ENCODE results near the gene OLFML1. TPM values are rescaled to one million over a fixed set of nuclear protein-coding genes. Genes with fewer than 3 reads are reported as not detected.

The OLFML1 gene
- total RNA-seq, 1 experiment from 2014 or later = not detected

DNA sequence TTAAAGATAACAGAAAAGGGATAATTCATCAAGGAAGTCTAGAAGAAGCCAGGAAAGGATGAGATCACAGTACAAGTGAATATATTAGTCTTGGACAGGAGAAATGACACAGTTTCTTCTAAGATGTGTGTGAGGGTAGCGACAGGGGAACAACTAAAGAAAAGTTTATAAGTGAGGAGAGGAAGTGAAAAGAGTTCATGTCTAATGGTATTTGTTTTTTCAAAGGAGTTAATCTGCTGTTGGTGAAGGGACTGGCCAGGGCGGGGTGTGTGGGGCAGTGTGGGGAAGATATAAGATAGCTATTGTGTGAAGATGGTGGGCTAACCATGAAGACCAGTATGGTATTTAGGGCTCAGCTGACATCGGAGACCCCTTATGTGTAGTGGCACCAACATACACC lies 20.9 kb downstream of the OLFML1 start:
- no peaks in the 10 kb centered on the region for H3K9me2 ChIP-seq (replicated peaks; ENCODE audit: insufficient read depth, low read length)

DNA sequence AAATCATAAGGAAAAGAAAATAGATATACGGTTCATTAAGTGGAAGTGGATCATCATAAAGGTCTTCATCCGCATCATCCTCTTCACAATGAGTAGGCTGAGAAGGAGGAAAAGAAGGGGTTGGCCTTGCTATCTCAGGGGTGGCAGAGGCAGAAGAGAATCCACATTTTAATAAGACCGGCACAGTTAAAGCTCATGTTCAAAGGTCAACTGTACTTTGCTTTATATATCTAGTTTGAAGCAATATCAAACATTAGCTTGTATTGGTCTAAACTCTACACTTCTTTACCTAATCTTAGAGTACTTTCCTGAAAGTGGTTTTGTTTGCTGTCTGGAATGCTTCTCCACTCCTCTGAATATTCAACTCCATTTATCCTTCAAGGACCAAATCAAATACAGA lies 22.8 kb downstream of the OLFML1 start:
- Histone ChIP-seq H3K9me3 (ENCODE audit: low read length) (no peaks in the 10 kb centered on the region), H3K9me2 (replicated peaks; ENCODE audit: insufficient read depth, low read length) (no peaks in the 10 kb centered on the region), H4K20me1 (ENCODE audit: insufficient read depth, low read depth, low read length) (no peaks in the 10 kb centered on the region), H3K4me1 (ENCODE audit: low read length) (peaks cover 18% of the 10 kb centered on the region), H3K79me2 (ENCODE audit: low read length) (no peaks in the 10 kb centered on the region), H3K27me3 (ENCODE audit: low read length) (no peaks in the 10 kb centered on the region), H3K27ac (ENCODE audit: low read length) (no peak overlapping the region), H3K36me3 (ENCODE audit: insufficient read depth, low read length) (no peaks in the 10 kb centered on the region), H3K4me2 (ENCODE audit: low read depth, low read length, poor library complexity, severe bottlenecking) (no peak overlapping the region), H3K9ac (ENCODE audit: low read length) (no peak overlapping the region), H3K4me3 (ENCODE audit: low read length) (no peak overlapping the region), H2AFZ (ENCODE audit: low read length) (no peak overlapping the region)
- no peak for DNase-seq

More for the DNA sequence above, 20.9 kb downstream of the OLFML1 start:
- Histone ChIP-seq H3K36me3 (ENCODE audit: insufficient read depth, low read length) (no peaks in the 10 kb centered on the region), H3K27me3 (ENCODE audit: low read length) (no peaks in the 10 kb centered on the region), H3K4me3 (ENCODE audit: low read length) (no peak overlapping the region), H3K4me2 (ENCODE audit: low read depth, low read length, poor library complexity, severe bottlenecking) (no peak overlapping the region), H3K27ac (ENCODE audit: low read length) (no peak overlapping the region), H3K4me1 (ENCODE audit: low read length) (no peaks in the 10 kb centered on the region; the same call in 1 of the 2 replicates), H2AFZ (ENCODE audit: low read length) (no peak overlapping the region), H4K20me1 (ENCODE audit: insufficient read depth, low read depth, low read length) (no peaks in the 10 kb centered on the region), H3K79me2 (ENCODE audit: low read length) (no peaks in the 10 kb centered on the region), H3K9ac (ENCODE audit: low read length) (no peak overlapping the region), H3K9me3 (ENCODE audit: low read length) (no peaks in the 10 kb centered on the region)
- no peak for DNase-seq

DNA sequence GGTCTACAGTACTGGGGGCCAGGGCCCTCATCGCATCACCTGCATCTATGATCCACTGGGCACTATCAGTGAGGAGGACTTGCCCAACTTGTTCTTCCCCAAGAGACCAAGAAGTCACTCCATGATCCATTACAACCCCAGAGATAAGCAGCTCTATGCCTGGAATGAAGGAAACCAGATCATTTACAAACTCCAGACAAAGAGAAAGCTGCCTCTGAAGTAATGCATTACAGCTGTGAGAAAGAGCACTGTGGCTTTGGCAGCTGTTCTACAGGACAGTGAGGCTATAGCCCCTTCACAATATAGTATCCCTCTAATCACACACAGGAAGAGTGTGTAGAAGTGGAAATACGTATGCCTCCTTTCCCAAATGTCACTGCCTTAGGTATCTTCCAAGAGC lies 24.7 kb downstream of the OLFML1 start:
- H3K9me3 ChIP-seq (ENCODE audit: low read length) = no peaks in the 10 kb centered on the region
- H3K79me2 ChIP-seq (ENCODE audit: low read length) = no peaks in the 10 kb centered on the region
- no peaks in the 10 kb centered on the region for H3K36me3 ChIP-seq (ENCODE audit: insufficient read depth, low read length)
- no peaks in the 10 kb centered on the region for H4K20me1 ChIP-seq (ENCODE audit: insufficient read depth, low read depth, low read length)
- H3K9ac ChIP-seq (ENCODE audit: low read length) = no peak overlapping the region
- no peak for DNase-seq
- H3K4me2 ChIP-seq (ENCODE audit: low read depth, low read length, poor library complexity, severe bottlenecking) = no peak overlapping the region
- H2AFZ ChIP-seq (ENCODE audit: low read length) = no peak overlapping the region
- peaks cover 30% of the 10 kb centered on the region for H3K4me1 ChIP-seq (ENCODE audit: low read length)
- no peak overlapping the region for H3K4me3 ChIP-seq (ENCODE audit: low read length)
- no peaks in the 10 kb centered on the region for H3K9me2 ChIP-seq (replicated peaks; ENCODE audit: insufficient read depth, low read length)
- H3K27me3 ChIP-seq (ENCODE audit: low read length) = no peaks in the 10 kb centered on the region
- no peak overlapping the region for H3K27ac ChIP-seq (ENCODE audit: low read length)

DNA sequence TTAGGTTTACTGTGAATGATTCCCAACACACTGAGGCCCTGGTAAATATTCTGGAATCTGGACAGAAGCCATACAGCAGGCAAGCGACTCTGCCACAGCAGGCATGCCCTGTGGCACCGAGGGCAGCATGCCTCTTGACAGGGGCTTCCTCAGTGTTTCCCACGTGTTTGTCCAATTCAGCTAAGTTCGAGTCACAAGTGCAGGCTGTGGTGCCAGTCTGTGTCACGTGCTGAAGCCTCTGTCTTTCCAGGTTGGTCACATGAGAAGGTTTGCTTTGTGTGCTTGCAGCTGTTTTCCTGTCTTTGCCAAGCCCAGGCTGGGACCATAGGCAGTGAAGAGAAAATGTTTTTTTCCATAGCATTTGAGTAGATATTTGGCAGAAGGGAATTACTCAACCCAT lies 26.1 kb downstream of the OLFML1 start:
- Histone ChIP-seq H3K27ac (ENCODE audit: low read length) (no peak overlapping the region), H3K4me3 (ENCODE audit: low read length) (no peak overlapping the region), H2AFZ (ENCODE audit: low read length) (no peak overlapping the region), H3K36me3 (ENCODE audit: insufficient read depth, low read length) (no peaks in the 10 kb centered on the region), H3K9me3 (ENCODE audit: low read length) (no peaks in the 10 kb centered on the region), H3K27me3 (ENCODE audit: low read length) (no peaks in the 10 kb centered on the region), H3K4me2 (ENCODE audit: low read depth, low read length, poor library complexity, severe bottlenecking) (no peak overlapping the region), H3K9me2 (replicated peaks; ENCODE audit: insufficient read depth, low read length) (no peaks in the 10 kb centered on the region), H3K4me1 (ENCODE audit: low read length) (peaks cover 33% of the 10 kb centered on the region), H4K20me1 (ENCODE audit: insufficient read depth, low read depth, low read length) (no peaks in the 10 kb centered on the region), H3K79me2 (ENCODE audit: low read length) (no peaks in the 10 kb centered on the region), H3K9ac (ENCODE audit: low read length) (no peak overlapping the region)
- DNase-seq = no peak

DNA sequence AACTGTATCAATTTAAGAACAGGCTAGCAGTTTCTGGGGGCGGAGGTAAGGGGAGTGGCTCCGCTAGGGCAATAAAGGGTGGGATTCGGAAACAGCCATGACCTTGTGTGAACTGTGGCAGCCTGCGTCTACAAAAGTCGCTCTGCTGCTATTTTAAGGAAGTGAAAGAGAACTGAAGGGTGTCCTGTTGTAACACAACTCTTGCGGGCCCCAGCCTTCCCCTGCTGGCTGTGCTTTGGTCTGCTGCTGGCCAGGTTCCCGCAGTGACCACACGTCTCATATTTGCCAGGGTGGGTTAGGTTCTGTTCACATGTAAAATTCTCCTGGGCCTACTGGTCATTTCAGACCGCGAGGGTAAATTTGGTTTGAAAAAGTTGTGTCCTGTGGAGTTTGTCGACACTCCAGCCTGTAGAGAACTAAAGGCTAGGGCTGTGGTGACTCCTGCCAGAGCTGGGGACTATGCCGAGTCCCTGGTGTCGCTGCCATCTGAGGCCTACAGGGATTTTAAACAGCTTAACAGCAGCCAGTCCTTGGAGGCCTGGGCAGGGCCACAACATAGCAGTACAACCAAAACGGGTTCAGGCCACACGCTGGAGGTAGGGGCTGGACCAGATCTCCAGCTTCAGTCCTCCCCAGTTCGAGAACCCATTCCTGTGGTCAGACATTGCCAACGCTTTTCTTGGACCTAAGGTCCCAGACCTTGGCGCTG lies 27.4 kb downstream of the OLFML1 start:
- H3K4me3 ChIP-seq (ENCODE audit: low read length) = peak overlapping the region; percentile 80
- H3K9ac ChIP-seq (ENCODE audit: low read length) = peak overlapping the region; percentile 87
- H2AFZ ChIP-seq (ENCODE audit: low read length) = peak overlapping the region; percentile 94; the same call in 1 of the 2 replicates
- H4K20me1 ChIP-seq (ENCODE audit: insufficient read depth, low read depth, low read length) = no peaks in the 10 kb centered on the region
- H3K79me2 ChIP-seq (ENCODE audit: low read length) = no peaks in the 10 kb centered on the region
- no peaks in the 10 kb centered on the region for H3K9me3 ChIP-seq (ENCODE audit: low read length)
- H3K36me3 ChIP-seq (ENCODE audit: insufficient read depth, low read length) = no peaks in the 10 kb centered on the region
- peak overlapping the region; percentile 99 for H3K4me2 ChIP-seq (ENCODE audit: low read depth, low read length, poor library complexity, severe bottlenecking)
- peak overlapping the region; percentile 82 for H3K27ac ChIP-seq (ENCODE audit: low read length)
- no peaks in the 10 kb centered on the region for H3K27me3 ChIP-seq (ENCODE audit: low read length)
- H3K4me1 ChIP-seq (ENCODE audit: low read length) = peaks cover 33% of the 10 kb centered on the region
- no peaks in the 10 kb centered on the region for H3K9me2 ChIP-seq (replicated peaks; ENCODE audit: insufficient read depth, low read length)
- DNase-seq = peak; percentile 91

DNA sequence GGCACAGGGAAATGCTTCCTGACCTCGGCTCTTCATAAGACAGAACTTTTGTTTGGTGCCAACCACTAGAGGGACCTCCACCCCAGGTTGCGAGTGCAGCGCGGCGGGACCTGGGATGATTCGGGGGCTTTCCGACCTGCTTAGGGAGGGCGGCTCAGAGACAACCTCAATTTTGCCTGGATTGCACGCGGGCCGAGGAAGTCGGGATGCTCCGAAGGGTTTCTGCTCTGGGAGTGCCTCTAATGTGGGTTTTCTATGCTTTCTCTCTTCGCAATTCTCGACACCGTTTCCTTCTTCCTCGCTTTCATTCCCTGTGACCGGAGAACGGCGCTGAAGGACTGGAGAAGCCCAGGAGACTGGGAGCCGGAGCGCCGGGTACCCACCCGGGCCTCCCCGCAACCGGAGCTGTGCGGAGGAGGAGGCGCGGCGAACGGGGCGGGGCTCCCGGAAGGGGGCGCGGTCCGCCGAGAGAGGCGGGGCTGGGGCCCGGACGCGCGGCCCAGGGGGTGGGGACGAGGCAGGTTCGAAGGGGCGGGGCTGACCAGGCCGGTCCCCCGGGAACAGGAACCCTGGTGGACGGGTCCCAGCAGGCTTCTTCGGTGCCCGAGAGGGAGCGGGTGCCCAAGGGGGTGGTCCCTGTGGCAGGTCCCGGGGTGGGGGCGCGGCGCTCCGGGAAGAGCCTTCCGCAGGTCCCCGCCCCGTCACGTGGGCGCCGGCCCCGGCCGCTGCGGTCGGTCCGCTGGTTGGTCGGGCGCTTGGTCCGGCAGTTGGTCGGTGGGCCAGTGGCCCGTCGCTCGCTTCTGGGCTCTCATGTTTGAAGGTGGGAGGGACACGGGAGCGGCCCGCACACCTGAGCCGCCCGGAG lies 28.2 kb downstream of the OLFML1 start, which contains the start of gene PPFIBP2:
Gene PPFIBP2 (plus strand): TSS at position 766 of the 865 bp plus-strand sequence. CDS start 35,477 bp downstream, outside the sequence.
- Histone ChIP-seq H3K27me3 (ENCODE audit: low read length) (no peaks in the 10 kb centered on the region), H3K4me3 (ENCODE audit: low read length) (peak within 1 kb of the TSS; percentile 80), H3K79me2 (ENCODE audit: low read length) (no peaks in the 10 kb centered on the region; the same call in 1 of the 2 replicates), H3K9me2 (replicated peaks; ENCODE audit: insufficient read depth, low read length) (no peaks in the 10 kb centered on the region), H3K27ac (ENCODE audit: low read length) (peak within 1 kb of the TSS; percentile 82), H3K4me1 (ENCODE audit: low read length) (peaks cover 36% of the 10 kb centered on the region), H2AFZ (ENCODE audit: low read length) (peak within 1 kb of the TSS; percentile 94), H3K4me2 (ENCODE audit: low read depth, low read length, poor library complexity, severe bottlenecking) (peak within 1 kb of the TSS; percentile 99), H3K36me3 (ENCODE audit: insufficient read depth, low read length) (no peaks in the 10 kb centered on the region), H4K20me1 (ENCODE audit: insufficient read depth, low read depth, low read length) (no peaks in the 10 kb centered on the region), H3K9me3 (ENCODE audit: low read length) (no peaks in the 10 kb centered on the region), H3K9ac (ENCODE audit: low read length) (peak within 1 kb of the TSS; percentile 87)
- peak; percentile 90 for DNase-seq

DNA sequence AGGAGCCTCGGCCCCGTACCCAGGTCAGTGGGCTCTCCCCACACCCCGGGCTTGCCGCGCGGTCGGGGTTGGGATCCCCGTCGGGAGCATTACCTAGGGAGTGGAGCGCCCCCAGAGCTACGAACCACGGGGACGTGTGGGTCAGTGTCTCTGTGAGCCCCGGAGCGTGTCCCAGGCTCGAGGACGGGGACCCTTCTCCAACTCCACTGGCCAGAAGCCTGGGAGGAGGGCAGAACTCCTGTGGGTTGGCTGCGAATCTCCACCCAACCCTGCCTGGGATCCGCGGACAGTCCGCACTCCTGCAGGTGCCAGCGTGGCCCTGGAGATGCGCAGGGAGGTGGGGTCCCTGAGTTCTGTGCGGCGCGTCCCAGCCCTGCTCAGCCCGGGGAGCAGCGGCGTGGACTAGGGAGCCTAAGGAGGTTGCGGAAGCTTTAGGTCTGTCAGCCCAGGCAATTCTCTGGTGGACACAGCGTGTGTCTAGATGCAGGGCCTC lies 28.8 kb downstream of the OLFML1 start:
- Histone ChIP-seq H3K27ac (ENCODE audit: low read length) (no peak overlapping the region), H3K36me3 (ENCODE audit: insufficient read depth, low read length) (no peaks in the 10 kb centered on the region), H3K9me3 (ENCODE audit: low read length) (no peaks in the 10 kb centered on the region), H4K20me1 (ENCODE audit: insufficient read depth, low read depth, low read length) (no peaks in the 10 kb centered on the region), H3K4me2 (ENCODE audit: low read depth, low read length, poor library complexity, severe bottlenecking) (peak overlapping the region; percentile 99), H3K4me1 (ENCODE audit: low read length) (peaks cover 42% of the 10 kb centered on the region), H2AFZ (ENCODE audit: low read length) (peak overlapping the region; percentile 94; the same call in 1 of the 2 replicates), H3K79me2 (ENCODE audit: low read length) (peaks cover 7% of the 10 kb centered on the region; the same call in 1 of the 2 replicates), H3K9ac (ENCODE audit: low read length) (peak overlapping the region; percentile 87), H3K9me2 (replicated peaks; ENCODE audit: insufficient read depth, low read length) (no peaks in the 10 kb centered on the region), H3K4me3 (ENCODE audit: low read length) (peak overlapping the region; percentile 80), H3K27me3 (ENCODE audit: low read length) (no peaks in the 10 kb centered on the region)
- peak; percentile 48 for DNase-seq

DNA sequence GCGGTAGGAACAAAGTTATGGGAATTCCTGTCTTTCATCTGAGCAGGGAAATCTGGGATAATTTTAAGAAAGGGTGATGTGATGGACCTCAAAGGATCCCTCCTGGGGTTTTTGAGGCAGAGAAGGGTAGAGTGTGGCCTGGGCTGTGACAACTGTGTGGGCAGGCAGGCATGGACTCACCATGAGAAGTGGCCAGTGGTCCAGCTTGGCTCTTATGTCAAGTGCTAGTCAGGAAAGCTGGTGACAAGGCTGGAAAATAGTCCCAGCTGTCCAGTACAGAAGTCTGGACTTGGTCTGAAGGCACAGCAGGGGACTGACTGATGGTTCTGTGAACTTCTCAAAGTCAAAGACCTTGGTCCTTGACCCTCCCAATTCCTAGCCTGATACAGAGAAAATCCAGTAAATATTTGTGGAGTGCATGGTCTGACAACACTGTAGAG lies 30.2 kb downstream of the OLFML1 start:
- no peaks in the 10 kb centered on the region for H4K20me1 ChIP-seq (ENCODE audit: insufficient read depth, low read depth, low read length)
- no peak overlapping the region for H2AFZ ChIP-seq (ENCODE audit: low read length)
- H3K9me2 ChIP-seq (replicated peaks; ENCODE audit: insufficient read depth, low read length) = no peaks in the 10 kb centered on the region
- no peak overlapping the region for H3K27ac ChIP-seq (ENCODE audit: low read length)
- H3K9ac ChIP-seq (ENCODE audit: low read length) = no peak overlapping the region
- no peak overlapping the region for H3K4me3 ChIP-seq (ENCODE audit: low read length)
- no peaks in the 10 kb centered on the region for H3K27me3 ChIP-seq (ENCODE audit: low read length)
- H3K4me2 ChIP-seq (ENCODE audit: low read depth, low read length, poor library complexity, severe bottlenecking) = peak overlapping the region; percentile 99
- H3K79me2 ChIP-seq (ENCODE audit: low read length) = peaks cover 7% of the 10 kb centered on the region; the same call in 1 of the 2 replicates
- H3K4me1 ChIP-seq (ENCODE audit: low read length) = peaks cover 55% of the 10 kb centered on the region
- H3K9me3 ChIP-seq (ENCODE audit: low read length) = no peaks in the 10 kb centered on the region
- H3K36me3 ChIP-seq (ENCODE audit: insufficient read depth, low read length) = no peaks in the 10 kb centered on the region
- DNase-seq = no peak
